ENCODE measurements around the gene MAP4K4. TPM values are rescaled to one million over a fixed set of nuclear protein-coding genes. Genes with fewer than 3 reads are reported as not detected.

The MAP4K4 gene
- total and polyA plus RNA-seq, 8 donors = 80.2 to 143 (median 129) TPM

GRCh38 chr2:101868525-101868924, 171.0 kb downstream of the MAP4K4 start:
- Histone ChIP-seq H3K27me3 (no peaks in the 10 kb centered on the region), H3K4me1 (no peaks in the 10 kb centered on the region), H3K4me3 (no peak overlapping the region), H3K27ac (no peak overlapping the region), H3K36me3 (peaks cover 0 to 100% of the 10 kb centered on the region in 2 donors), H3K9me3 (no peaks in the 10 kb centered on the region)
- no peak for ATAC-seq
- TF ChIP-seq CTCF (IDR thresholded peaks at IDR 0.05) = no peak
- intact Hi-C loops (cut with DNase I) = no loop called here
- DNase-seq = no peak

- Histone ChIP-seq H3K36me3 (peaks cover 0 to 100% of the 10 kb centered on the region in 2 donors), H3K27ac (no peak overlapping the region), H3K4me3 (no peak overlapping the region), H3K9me3 (no peaks in the 10 kb centered on the region), H3K4me1 (no peaks in the 10 kb centered on the region), H3K27me3 (no peaks in the 10 kb centered on the region)
- no peak for DNase-seq
- TF ChIP-seq CTCF (IDR thresholded peaks at IDR 0.05) = no peak
- ATAC-seq = no peak
- intact Hi-C loops (cut with DNase I) = no loop called here
Measured at GRCh38 chr2:101869527-101869926, 172.0 kb downstream of the MAP4K4 start.

- H3K4me3 ChIP-seq = no peak overlapping the region
- no peaks in the 10 kb centered on the region for H3K27me3 ChIP-seq
- H3K4me1 ChIP-seq = no peaks in the 10 kb centered on the region
- ATAC-seq (no peak), DNase-seq (no peak)
- H3K36me3 ChIP-seq = peaks cover 0 to 100% of the 10 kb centered on the region in 2 donors
- H3K9me3 ChIP-seq = no peaks in the 10 kb centered on the region
- intact Hi-C loops (cut with DNase I) = no loop called here
- no peak overlapping the region for H3K27ac ChIP-seq
- TF ChIP-seq CTCF (IDR thresholded peaks at IDR 0.05) = no peak
Measured at GRCh38 chr2:101870444-101870843, 172.9 kb downstream of the MAP4K4 start.

GRCh38 chr2:101871480-101871879, 174.0 kb downstream of the MAP4K4 start:
- intact Hi-C loops (cut with DNase I) = no loop called here
- H3K4me1 ChIP-seq = no peaks in the 10 kb centered on the region
- no peak for TF ChIP-seq CTCF (IDR thresholded peaks at IDR 0.05)
- ATAC-seq (no peak), DNase-seq (no peak)
- H3K27ac ChIP-seq = no peak overlapping the region
- no peaks in the 10 kb centered on the region for H3K27me3 ChIP-seq
- H3K9me3 ChIP-seq = no peaks in the 10 kb centered on the region
- H3K36me3 ChIP-seq = peaks cover 0 to 99% of the 10 kb centered on the region in 2 donors
- no peak overlapping the region for H3K4me3 ChIP-seq

GRCh38 chr2:101872480-101872879, 175.0 kb downstream of the MAP4K4 start:
- DNase-seq (no peak), ATAC-seq (no peak)
- Histone ChIP-seq H3K4me1 (no peaks in the 10 kb centered on the region), H3K27me3 (no peaks in the 10 kb centered on the region), H3K27ac (no peak overlapping the region), H3K36me3 (peaks cover 0 to 99% of the 10 kb centered on the region in 2 donors), H3K4me3 (no peak overlapping the region), H3K9me3 (no peaks in the 10 kb centered on the region)
- intact Hi-C loops (cut with DNase I) = no loop called here
- TF ChIP-seq CTCF (IDR thresholded peaks at IDR 0.05) = no peak

All from left lung (tissue), 10 donors.